ENCODE results near the gene DBX2.

DNA sequence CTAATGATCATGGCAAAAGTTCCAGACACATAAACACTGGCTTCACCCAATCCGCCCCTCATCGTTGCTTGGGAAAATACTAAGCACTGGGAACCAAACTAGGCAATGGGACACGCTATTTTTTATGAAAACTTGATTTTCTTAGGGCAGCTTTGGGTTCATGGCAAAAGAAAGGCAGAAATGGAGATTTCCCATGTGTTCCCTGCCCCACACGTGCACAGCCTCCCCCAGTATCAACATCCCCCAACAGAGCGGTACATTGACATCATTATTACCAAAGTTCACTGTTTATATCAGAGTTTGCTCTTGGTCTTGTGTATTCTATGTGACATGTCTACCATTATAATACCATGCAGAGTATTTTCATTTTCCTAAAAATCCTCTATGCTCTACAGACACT lies 71.0 kb downstream of the DBX2 start:
- no peak for TF ChIP-seq POLR2A (IDR thresholded peaks at IDR 0.05)
- TF ChIP-seq, protein P1, sequence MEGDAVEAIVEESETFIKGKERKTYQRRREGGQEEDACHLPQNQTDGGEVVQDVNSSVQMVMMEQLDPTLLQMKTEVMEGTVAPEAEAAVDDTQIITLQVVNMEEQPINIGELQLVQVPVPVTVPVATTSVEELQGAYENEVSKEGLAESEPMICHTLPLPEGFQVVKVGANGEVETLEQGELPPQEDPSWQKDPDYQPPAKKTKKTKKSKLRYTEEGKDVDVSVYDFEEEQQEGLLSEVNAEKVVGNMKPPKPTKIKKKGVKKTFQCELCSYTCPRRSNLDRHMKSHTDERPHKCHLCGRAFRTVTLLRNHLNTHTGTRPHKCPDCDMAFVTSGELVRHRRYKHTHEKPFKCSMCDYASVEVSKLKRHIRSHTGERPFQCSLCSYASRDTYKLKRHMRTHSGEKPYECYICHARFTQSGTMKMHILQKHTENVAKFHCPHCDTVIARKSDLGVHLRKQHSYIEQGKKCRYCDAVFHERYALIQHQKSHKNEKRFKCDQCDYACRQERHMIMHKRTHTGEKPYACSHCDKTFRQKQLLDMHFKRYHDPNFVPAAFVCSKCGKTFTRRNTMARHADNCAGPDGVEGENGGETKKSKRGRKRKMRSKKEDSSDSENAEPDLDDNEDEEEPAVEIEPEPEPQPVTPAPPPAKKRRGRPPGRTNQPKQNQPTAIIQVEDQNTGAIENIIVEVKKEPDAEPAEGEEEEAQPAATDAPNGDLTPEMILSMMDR (IDR thresholded peaks at IDR 0.05) = no peak
